ENCODE data around the gene FOXO1. TPM values are rescaled to one million over a fixed set of nuclear protein-coding genes. Genes with fewer than 3 reads are reported as not detected.

FOXO1 gene
- total and polyA plus RNA-seq, 9 of the 15 experiments (the other 6 are each of a cell fraction or from before 2014, with no cell fraction given) = 0.04 to 0.73 (median 0.20) TPM

DNA sequence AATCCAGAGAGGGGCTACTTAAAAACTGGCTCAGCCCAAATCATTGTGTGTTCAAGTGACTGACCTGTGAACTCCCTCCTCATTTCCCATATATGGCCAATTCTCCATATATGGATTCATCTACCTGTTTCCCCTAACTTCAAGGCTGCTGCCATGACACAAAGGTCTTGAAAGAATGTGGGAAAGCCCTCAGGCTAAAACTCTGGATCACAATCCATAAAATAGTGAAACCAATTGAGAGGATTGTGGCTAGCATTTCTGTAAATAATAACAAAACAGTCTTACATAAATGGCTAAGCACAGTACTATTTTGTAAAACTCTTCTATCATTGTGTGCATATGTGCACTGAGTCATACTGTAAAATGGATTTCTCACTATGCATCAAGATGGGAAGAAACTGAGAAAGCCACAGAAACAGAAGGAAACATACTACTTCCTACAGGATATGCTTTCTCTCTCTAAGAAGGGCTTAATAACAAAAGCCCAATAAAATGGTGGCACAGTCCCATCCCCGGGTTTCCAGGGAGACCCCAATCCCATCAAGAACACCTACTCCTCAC is 80.5 kb downstream of the FOXO1 start:
- no peak overlapping the region for H2AFZ ChIP-seq (ENCODE audit: low read depth, low read length)
- H3K4me1 ChIP-seq (replicated peaks in 1 of 2; ENCODE audit: control insufficient read depth in 2 of 2, insufficient read depth in 2 of 2, low read length in 2 of 2) = no peaks in the 10 kb centered on the region
- no peak overlapping the region for H3K9ac ChIP-seq (ENCODE audit: insufficient read depth in 1 of 2, low read depth in 2 of 2, low read length in 2 of 2)
- POLR2A ChIA-PET = no interaction called here
- H3K9me3 ChIP-seq (replicated peaks; ENCODE audit: control insufficient read depth, insufficient read depth, low read depth, low read length) = no peaks in the 10 kb centered on the region
- H3K9me1 ChIP-seq (ENCODE audit: control insufficient read depth, insufficient read depth, low read length) = no peaks in the 10 kb centered on the region
- no peaks in the 10 kb centered on the region for H4K20me1 ChIP-seq (replicated peaks; ENCODE audit: control insufficient read depth, insufficient read depth, low read length)
- in situ Hi-C loops (cut with MboI) = no loop called here
- FAIRE-seq (no peak), DNase-seq (ENCODE audit: extremely low read depth in 1 of 4, low spot score in 3 of 4) (no peak), ATAC-seq (no peak)
- H3K79me2 ChIP-seq (ENCODE audit: control insufficient read depth, insufficient read depth, low read length) = no peaks in the 10 kb centered on the region
- no peak overlapping the region for H3K4me2 ChIP-seq (ENCODE audit: insufficient read depth, low read length)
- no peak overlapping the region for H3K4me3 ChIP-seq
- H3K27me3 ChIP-seq (ENCODE audit: control insufficient read depth in 2 of 2, insufficient read depth in 2 of 2, low read length in 2 of 2) = no peaks in the 10 kb centered on the region
- H3K36me3 ChIP-seq (ENCODE audit: control insufficient read depth, insufficient read depth, low read length) = no peaks in the 10 kb centered on the region
- CTCF ChIA-PET (ENCODE audit: low intra/inter-chr PET ratio) = no interaction called here
- no peak overlapping the region for H3K27ac ChIP-seq (ENCODE audit: extremely low read depth, low read depth, low read length)
- BruUV-seq (replicated peaks) = no TSS peak
- intact Hi-C loops (cut with micrococcal nuclease) = no loop called here
- 0% methylated on average over 1 of the region's 1 CpG for WGBS (ENCODE audit: insufficient coverage, low coverage, missing lambda C conversion rate)
- TF ChIP-seq ZNF77 (CRISPR knock-in tag; IDR thresholded peaks at IDR 0.05) (no peak), GABPB1 (CRISPR knock-in tag; IDR thresholded peaks at IDR 0.05) (no peak)
- TF ChIP-seq, protein P1, sequence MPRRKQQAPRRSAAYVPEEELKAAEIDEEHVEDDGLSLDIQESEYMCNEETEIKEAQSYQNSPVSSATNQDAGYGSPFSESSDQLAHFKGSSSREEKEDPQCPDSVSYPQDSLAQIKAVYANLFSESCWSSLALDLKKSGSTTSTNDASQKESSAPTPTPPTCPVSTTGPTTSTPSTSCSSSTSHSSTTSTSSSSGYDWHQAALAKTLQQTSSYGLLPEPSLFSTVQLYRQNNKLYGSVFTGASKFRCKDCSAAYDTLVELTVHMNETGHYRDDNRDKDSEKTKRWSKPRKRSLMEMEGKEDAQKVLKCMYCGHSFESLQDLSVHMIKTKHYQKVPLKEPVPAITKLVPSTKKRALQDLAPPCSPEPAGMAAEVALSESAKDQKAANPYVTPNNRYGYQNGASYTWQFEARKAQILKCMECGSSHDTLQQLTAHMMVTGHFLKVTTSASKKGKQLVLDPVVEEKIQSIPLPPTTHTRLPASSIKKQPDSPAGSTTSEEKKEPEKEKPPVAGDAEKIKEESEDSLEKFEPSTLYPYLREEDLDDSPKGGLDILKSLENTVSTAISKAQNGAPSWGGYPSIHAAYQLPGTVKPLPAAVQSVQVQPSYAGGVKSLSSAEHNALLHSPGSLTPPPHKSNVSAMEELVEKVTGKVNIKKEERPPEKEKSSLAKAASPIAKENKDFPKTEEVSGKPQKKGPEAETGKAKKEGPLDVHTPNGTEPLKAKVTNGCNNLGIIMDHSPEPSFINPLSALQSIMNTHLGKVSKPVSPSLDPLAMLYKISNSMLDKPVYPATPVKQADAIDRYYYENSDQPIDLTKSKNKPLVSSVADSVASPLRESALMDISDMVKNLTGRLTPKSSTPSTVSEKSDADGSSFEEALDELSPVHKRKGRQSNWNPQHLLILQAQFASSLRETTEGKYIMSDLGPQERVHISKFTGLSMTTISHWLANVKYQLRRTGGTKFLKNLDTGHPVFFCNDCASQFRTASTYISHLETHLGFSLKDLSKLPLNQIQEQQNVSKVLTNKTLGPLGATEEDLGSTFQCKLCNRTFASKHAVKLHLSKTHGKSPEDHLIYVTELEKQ (CRISPR knock-in tag; IDR thresholded peaks at IDR 0.05) = no peak
